Neural cell (in vitro differentiated cells): ENCODE data around the gene TM7SF2. TPM values are rescaled to one million over a fixed set of nuclear protein-coding genes. Genes with fewer than 3 reads are reported as not detected.

ENCODE experiments used
- H2AFZ ChIP-seq: fragments of 200-600, 300-800 bp; sonication (generic), shearing (Covaris generic); 2 replicates; pipeline ENCODE4 v1.6.0; 2014; ENCODE audit warnings: low read depth, mild to moderate bottlenecking, antibody characterized with exemption, low read length, moderate library complexity
- H3F3A ChIP-seq: fragments of 200-600 bp; shearing (Covaris generic); 2 replicates; pipeline ENCODE4 v1.6.1; 2016; ENCODE audit warnings: mild to moderate bottlenecking, moderate library complexity, mixed read lengths, antibody characterized with exemption, low read length; ENCODE audit not compliant: insufficient read depth, poor library complexity, severe bottlenecking
- H3K27ac ChIP-seq: fragments of 200-600, 300-800 bp; sonication (generic), shearing (Covaris generic); 2 replicates; pipeline ENCODE4 v1.5.1; 2014; ENCODE audit warnings: mild to moderate bottlenecking, low read length, moderate library complexity
- H3K27me3 ChIP-seq: fragments of 300-800, 200-600 bp; sonication (generic), shearing (Covaris generic); 2 replicates; pipeline ENCODE4 v1.6.0; 2014; ENCODE audit warnings: mild to moderate bottlenecking, low read depth, low read length, moderate library complexity; ENCODE audit not compliant: insufficient read depth
- H3K36me3 ChIP-seq: fragments of 300-800, 200-600 bp; sonication (generic), shearing (Covaris generic); 2 replicates; pipeline ENCODE4 v1.5.1; 2014; ENCODE audit warnings: mild to moderate bottlenecking, antibody characterized with exemption, low read length, moderate library complexity; ENCODE audit not compliant: insufficient read depth
- H3K4me2 ChIP-seq: fragments of 300-800, 200-600 bp; sonication (generic), shearing (Covaris generic); 2 replicates; pipeline ENCODE4 v1.6.0; 2014; ENCODE audit warnings: mild to moderate bottlenecking, low read length
- H3K4me3 ChIP-seq: fragments of 300-800, 200-600 bp; sonication (generic), shearing (Covaris generic); 2 replicates; pipeline ENCODE4 v1.5.1; 2014; ENCODE audit warnings: mild to moderate bottlenecking, low read length, moderate library complexity
- H3K79me2 ChIP-seq: fragments of 200-600 bp; shearing (Covaris generic); replicated peaks from 2 replicates; pipeline ENCODE4 v1.6.0; 2014; ENCODE audit warnings: mild to moderate bottlenecking, low read length, moderate library complexity; ENCODE audit not compliant: insufficient read depth
- H3K9ac ChIP-seq: fragments of 300-800, 200-600 bp; sonication (generic), shearing (Covaris generic); 2 replicates; pipeline ENCODE4 v1.6.1; 2016; ENCODE audit warnings: mild to moderate bottlenecking, low read length, mixed read lengths
- H3K9me2 ChIP-seq: fragments of 200-600 bp; shearing (Covaris generic); 2 replicates; pipeline ENCODE4 v1.6.1; 2016; ENCODE audit warnings: mild to moderate bottlenecking, low read length, mixed read lengths; ENCODE audit not compliant: insufficient read depth
- H3K9me3 ChIP-seq: fragments of 200-600, 300-800 bp; sonication (generic), shearing (Covaris generic); 2 replicates; pipeline ENCODE4 v1.6.1; 2016; ENCODE audit warnings: mild to moderate bottlenecking, mixed run types, low read length, moderate library complexity, mixed read lengths
- H4K20me1 ChIP-seq: fragments of 200-600 bp; shearing (Covaris generic); 2 replicates; pipeline ENCODE4 v1.6.1; 2016; ENCODE audit warnings: mild to moderate bottlenecking, mixed run types; ENCODE audit not compliant: insufficient read depth
- EP300 ChIP-seq: fragments of 450-650 bp; conservative IDR thresholded peaks from 2 replicates; pipeline ENCODE4 v1.6.1; 2014; ENCODE audit warnings: antibody characterized with exemption, mild to moderate bottlenecking, moderate library complexity; ENCODE audit not compliant: poor library complexity, severe bottlenecking
- EZH2 ChIP-seq: fragments of 200-600, 300-800 bp; shearing (Covaris generic), sonication (generic); IDR thresholded peaks from 2 replicates; pipeline ENCODE4 v1.6.1; 2014; ENCODE audit warnings: antibody characterized with exemption, low read length, borderline replicate concordance, mild to moderate bottlenecking; ENCODE audit not compliant: insufficient read depth, poor library complexity, severe bottlenecking
- MXI1 ChIP-seq: fragments of 450-650 bp; conservative IDR thresholded peaks from 2 replicates; pipeline ENCODE4 v1.6.1; 2014; ENCODE audit warnings: antibody characterized with exemption, mild to moderate bottlenecking; ENCODE audit not compliant: poor library complexity, severe bottlenecking
- POLR2AphosphoS5 ChIP-seq: IDR thresholded peaks from 2 replicates; pipeline ENCODE4 v1.6.1; 2012
- RAD21 ChIP-seq: fragments of 450-650 bp; conservative IDR thresholded peaks from 2 replicates; pipeline ENCODE4 v1.6.1; 2014; ENCODE audit warnings: antibody characterized with exemption, mild to moderate bottlenecking, moderate library complexity
- SMC3 ChIP-seq: fragments of 450-650 bp; conservative IDR thresholded peaks from 2 replicates; pipeline ENCODE4 v1.6.1; 2014; ENCODE audit warnings: antibody characterized with exemption, mild to moderate bottlenecking, moderate library complexity; ENCODE audit not compliant: poor library complexity
- TAF1 ChIP-seq: IDR thresholded peaks from 2 replicates; pipeline ENCODE4 v1.6.1; 2012; ENCODE audit warnings: low read depth
- polyA plus RNA-seq: library from polyadenylated mRNA; depleted of rRNA; stranded (reverse); fragments of >200 nt; gene quantifications from 2 replicates; pipeline ENCODE4 v1.2.3, GENCODE V29; 2014
- TF ChIP-seq, protein P1 (sequence below): IDR thresholded peaks from 2 replicates; pipeline ENCODE4 v1.6.1; 2012; ENCODE audit warnings: borderline replicate concordance
- TF ChIP-seq, protein P2 (sequence below): fragments of 450-650 bp; IDR thresholded peaks from 2 replicates; pipeline ENCODE4 v1.5.1; 2014; ENCODE audit warnings: antibody characterized with exemption, mild to moderate bottlenecking, moderate library complexity; ENCODE audit not compliant: poor library complexity, severe bottlenecking

TM7SF2 gene
- polyA plus RNA-seq, 1 donor from 2014 or later: 78.4 TPM

DNA sequence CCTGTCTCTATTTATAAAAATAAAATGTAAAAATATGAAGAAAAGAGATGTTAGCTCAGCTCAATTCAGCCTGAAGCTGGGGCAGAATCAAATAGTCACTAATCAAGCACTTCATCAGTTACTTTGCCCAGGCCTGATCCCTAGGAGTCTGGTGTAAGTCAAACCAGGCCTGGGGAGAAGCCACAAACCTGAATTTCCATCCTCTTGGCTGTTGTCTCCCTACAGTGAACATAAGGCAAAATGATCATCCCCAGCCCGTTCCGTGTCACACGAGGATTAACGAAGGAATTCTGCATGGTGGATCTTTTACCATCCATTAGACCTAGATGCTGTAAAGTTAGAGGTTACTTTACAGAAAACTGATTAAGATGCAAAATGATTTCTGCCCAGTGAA, 46.8 kb upstream of the TM7SF2 start:
- Histone ChIP-seq H2AFZ (no peak overlapping the region), H3K9me3 (no peaks in the 10 kb centered on the region), H3K4me3 (no peak overlapping the region), H3K27me3 (no peaks in the 10 kb centered on the region), H3K36me3 (no peaks in the 10 kb centered on the region), H4K20me1 (no peaks in the 10 kb centered on the region), H3K79me2 (no peaks in the 10 kb centered on the region), H3K4me2 (no peak overlapping the region), H3F3A (no peaks in the 10 kb centered on the region), H3K9ac (no peak overlapping the region), H3K9me2 (no peaks in the 10 kb centered on the region), H3K27ac (no peak overlapping the region)
- no peak for TF ChIP-seq RAD21
- TF ChIP-seq SMC3: no peak
- TF ChIP-seq POLR2AphosphoS5: no peak
- TF ChIP-seq, protein P1, sequence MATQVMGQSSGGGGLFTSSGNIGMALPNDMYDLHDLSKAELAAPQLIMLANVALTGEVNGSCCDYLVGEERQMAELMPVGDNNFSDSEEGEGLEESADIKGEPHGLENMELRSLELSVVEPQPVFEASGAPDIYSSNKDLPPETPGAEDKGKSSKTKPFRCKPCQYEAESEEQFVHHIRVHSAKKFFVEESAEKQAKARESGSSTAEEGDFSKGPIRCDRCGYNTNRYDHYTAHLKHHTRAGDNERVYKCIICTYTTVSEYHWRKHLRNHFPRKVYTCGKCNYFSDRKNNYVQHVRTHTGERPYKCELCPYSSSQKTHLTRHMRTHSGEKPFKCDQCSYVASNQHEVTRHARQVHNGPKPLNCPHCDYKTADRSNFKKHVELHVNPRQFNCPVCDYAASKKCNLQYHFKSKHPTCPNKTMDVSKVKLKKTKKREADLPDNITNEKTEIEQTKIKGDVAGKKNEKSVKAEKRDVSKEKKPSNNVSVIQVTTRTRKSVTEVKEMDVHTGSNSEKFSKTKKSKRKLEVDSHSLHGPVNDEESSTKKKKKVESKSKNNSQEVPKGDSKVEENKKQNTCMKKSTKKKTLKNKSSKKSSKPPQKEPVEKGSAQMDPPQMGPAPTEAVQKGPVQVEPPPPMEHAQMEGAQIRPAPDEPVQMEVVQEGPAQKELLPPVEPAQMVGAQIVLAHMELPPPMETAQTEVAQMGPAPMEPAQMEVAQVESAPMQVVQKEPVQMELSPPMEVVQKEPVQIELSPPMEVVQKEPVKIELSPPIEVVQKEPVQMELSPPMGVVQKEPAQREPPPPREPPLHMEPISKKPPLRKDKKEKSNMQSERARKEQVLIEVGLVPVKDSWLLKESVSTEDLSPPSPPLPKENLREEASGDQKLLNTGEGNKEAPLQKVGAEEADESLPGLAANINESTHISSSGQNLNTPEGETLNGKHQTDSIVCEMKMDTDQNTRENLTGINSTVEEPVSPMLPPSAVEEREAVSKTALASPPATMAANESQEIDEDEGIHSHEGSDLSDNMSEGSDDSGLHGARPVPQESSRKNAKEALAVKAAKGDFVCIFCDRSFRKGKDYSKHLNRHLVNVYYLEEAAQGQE: no peak
- no peak for TF ChIP-seq MXI1
- no peak for TF ChIP-seq TAF1
- TF ChIP-seq, protein P2, sequence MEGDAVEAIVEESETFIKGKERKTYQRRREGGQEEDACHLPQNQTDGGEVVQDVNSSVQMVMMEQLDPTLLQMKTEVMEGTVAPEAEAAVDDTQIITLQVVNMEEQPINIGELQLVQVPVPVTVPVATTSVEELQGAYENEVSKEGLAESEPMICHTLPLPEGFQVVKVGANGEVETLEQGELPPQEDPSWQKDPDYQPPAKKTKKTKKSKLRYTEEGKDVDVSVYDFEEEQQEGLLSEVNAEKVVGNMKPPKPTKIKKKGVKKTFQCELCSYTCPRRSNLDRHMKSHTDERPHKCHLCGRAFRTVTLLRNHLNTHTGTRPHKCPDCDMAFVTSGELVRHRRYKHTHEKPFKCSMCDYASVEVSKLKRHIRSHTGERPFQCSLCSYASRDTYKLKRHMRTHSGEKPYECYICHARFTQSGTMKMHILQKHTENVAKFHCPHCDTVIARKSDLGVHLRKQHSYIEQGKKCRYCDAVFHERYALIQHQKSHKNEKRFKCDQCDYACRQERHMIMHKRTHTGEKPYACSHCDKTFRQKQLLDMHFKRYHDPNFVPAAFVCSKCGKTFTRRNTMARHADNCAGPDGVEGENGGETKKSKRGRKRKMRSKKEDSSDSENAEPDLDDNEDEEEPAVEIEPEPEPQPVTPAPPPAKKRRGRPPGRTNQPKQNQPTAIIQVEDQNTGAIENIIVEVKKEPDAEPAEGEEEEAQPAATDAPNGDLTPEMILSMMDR: no peak
- no peak for TF ChIP-seq EZH2
- TF ChIP-seq EP300: no peak

DNA sequence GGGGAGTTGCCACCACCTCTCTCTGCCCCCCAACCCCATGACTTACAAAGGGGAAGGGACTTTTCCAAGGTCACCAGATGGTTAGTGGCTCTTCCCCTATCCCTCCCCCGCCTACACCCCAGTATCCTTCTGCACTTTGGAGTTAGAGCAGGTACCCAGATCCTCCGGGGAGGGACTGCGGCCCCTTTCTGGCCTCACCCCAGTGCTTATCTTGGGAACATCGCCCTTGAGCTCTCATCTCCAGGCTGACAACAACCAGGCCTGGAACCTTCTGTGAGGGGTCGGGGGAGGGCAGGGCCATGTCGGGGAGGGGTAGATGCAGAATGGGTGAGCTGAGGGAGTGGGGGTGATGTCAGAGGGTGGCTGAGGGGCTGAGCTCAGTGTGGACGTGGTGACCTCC, 45.8 kb upstream of the TM7SF2 start:
- H3K4me3 ChIP-seq: no peak overlapping the region
- no peaks in the 10 kb centered on the region for H3K79me2 ChIP-seq
- no peak overlapping the region for H2AFZ ChIP-seq
- H3K4me2 ChIP-seq: no peak overlapping the region
- H3K36me3 ChIP-seq: no peaks in the 10 kb centered on the region
- H3F3A ChIP-seq: no peaks in the 10 kb centered on the region
- TF ChIP-seq, protein P2: no peak
- TF ChIP-seq RAD21: no peak
- TF ChIP-seq SMC3: no peak
- TF ChIP-seq EZH2: no peak
- TF ChIP-seq, protein P1: no peak
- no peak for TF ChIP-seq MXI1
- TF ChIP-seq TAF1: no peak
- no peak for TF ChIP-seq EP300
- H4K20me1 ChIP-seq: no peaks in the 10 kb centered on the region
- H3K9me3 ChIP-seq: no peaks in the 10 kb centered on the region
- no peaks in the 10 kb centered on the region for H3K27me3 ChIP-seq
- H3K27ac ChIP-seq: no peak overlapping the region
- H3K9ac ChIP-seq: no peak overlapping the region
- H3K9me2 ChIP-seq: no peaks in the 10 kb centered on the region
